Epidermal melanocyte (primary cell): Measurements from ENCODE around the gene POU2AF3.

Experiments used
- DNase-seq: peaks from one replicate; pipeline ENCODE4 v3.0.0; 2011; ENCODE audit warnings: low spot score; ENCODE audit not compliant: insufficient read length

Gene POU2AF3

DNA sequence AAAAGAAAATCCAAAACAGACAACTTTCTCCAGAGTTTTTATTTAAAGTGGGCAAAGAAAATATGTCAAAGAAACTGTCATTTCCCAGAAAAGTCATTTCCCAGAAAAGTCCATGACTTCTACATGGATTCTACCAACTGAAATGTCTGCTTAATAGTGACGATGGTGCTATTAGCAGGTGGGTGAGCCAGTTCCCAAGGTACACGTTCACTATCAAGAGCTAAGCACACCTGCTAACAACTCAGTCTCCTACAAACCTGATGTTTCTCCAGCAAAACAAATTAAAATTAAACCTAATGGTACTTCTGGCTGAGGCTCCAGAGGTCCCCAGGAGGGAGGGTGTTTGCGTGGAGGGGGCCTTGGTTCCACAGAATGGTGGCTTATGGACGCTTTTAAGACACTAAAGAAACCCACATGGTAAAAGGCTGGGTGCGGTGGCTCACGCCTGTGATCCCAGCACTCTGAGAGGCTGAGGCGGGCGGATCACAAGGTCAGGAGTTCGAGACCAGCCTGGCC is 53.9 kb downstream of the POU2AF3 start:
- no peak for DNase-seq

DNA sequence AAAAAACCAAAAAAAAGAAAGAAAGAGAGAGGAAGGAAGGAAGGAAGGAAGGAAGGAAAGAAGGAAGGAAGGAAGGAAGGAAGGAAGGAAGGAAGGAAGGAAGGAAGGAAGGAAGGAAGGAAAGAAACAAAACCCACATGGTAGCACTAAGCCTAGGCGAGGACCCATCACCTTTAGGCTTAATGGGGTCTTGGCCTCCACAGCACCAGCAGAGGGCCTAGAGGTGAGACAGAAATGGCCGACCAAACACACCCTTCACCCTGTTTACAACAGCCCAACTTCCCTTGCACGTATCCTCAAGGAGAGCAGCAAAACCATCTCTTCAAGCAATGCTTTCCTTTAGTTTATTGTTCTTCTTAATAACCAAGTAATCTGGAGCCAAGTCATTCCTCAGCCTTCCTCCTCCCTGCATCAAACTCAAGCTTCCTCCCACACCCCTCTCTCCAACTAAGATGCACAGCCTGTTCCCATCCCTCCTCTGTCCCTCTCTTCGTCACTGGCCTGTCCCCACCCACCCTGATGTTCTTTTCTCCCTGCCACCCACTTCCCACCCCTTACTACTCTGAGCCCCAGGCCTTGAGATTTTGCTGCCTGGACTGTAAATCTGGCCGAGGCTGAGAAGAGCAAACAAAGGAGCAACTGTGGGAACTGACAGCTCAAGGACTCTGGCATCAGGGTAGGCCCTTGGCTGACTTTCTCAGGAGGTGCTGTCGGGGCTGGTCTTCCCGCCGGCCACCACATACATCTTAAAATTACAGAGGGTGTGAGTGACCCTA is 54.8 kb downstream of the POU2AF3 start:
- no peak for DNase-seq

GRCh38 chr11:111353776-111354600 is 55.6 kb downstream of the POU2AF3 start:
- DNase-seq = no peak

GRCh38 chr11:111354601-111354891 is 56.2 kb downstream of the POU2AF3 start:
- no peak for DNase-seq

DNA sequence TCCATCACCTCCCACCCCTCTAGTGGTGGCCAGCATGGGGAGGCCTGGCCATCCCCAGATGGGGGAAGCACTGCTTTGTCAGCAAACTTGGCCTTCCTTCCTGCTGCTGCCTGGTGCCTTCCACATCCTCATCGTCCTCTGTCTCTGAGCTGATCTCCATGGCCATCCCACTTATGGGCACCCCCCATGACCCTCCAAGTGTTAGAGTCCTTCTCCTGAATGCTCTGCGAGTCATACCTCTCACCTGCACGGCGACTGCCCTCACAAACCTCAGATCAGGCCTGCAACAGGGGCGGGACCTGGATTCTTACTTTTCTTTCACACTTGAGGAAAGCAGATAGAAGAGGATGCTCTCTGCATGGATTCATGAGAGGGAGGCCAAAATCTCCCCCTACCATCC is 56.8 kb downstream of the POU2AF3 start:
- no peak for DNase-seq

GRCh38 chr11:111355956-111356659 is 57.8 kb downstream of the POU2AF3 start:
- no peak for DNase-seq

DNA sequence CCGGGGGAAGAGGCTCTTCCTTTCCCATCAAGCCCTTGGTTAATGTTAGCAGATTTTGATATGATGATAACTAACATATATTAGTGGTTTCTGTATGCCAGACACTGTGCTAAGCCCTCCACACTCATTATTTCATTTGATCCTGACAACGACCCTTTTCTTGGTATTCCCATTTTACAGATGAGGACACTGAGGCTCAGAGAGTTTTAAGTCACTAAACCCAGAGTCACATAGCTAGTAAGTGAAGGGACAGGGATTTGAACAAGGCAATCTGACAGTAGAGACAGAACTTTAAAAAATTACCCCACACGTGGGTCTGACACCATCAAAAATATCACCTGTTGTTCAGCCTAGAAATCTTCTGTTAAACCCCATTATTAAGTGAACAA is 58.3 kb downstream of the POU2AF3 start:
- DNase-seq = no peak

- no peak for DNase-seq
These were observed 59.0 kb downstream of the POU2AF3 start for GRCh38 chr11:111357150-111358037.
